CD4-positive, alpha-beta memory T cell (primary cell): ENCODE results near the gene ACTL7B. TPM values are rescaled to one million over a fixed set of nuclear protein-coding genes. Genes with fewer than 3 reads are reported as not detected.
A peak's percentile ranks its signal among the peaks of the same experiment; 100 is the strongest.

Source experiments
- CTCF ChIA-PET: fragments of 350-600 bp; sonication (Branson Sonifier 250); formaldehyde crosslinking; loops from one replicate; lab custom pipeline; 2021; ENCODE audit warnings: inconsistent platforms; ENCODE audit not compliant: partially characterized antibody; lab: Charles Lee
- POLR2A ChIA-PET: fragments of 350-600 bp; sonication (Branson Sonifier 250); formaldehyde crosslinking; loops from one replicate; lab custom pipeline; 2021; ENCODE audit not compliant: partially characterized antibody; lab: Charles Lee
- DNase-seq, 5 donors: peaks; one replicate each; pipeline versions ENCODE4 v3.0.0 to v3.0.0-alpha.2; 2020 to 2022; ENCODE audit warnings: mixed read lengths in 1 of 5
- H3K27ac ChIP-seq: one replicate; pipeline ENCODE4 v1.7.0; 2013; ENCODE audit warnings: low read depth, low read length
- H3K27me3 ChIP-seq: 2 replicates; pipeline ENCODE4 v1.7.0; 2013; ENCODE audit warnings: mild to moderate bottlenecking, low read length, moderate library complexity; ENCODE audit not compliant: insufficient read depth
- H3K36me3 ChIP-seq: 2 replicates; pipeline ENCODE4 v1.7.0; 2013; ENCODE audit warnings: mild to moderate bottlenecking, low read length, moderate library complexity; ENCODE audit not compliant: insufficient read depth
- H3K4me1 ChIP-seq: 2 replicates; pipeline ENCODE4 v1.7.0; 2013; ENCODE audit warnings: mild to moderate bottlenecking, low read length, moderate library complexity; ENCODE audit not compliant: insufficient read depth
- H3K4me3 ChIP-seq, 2 donors: one replicate each; pipeline ENCODE4 v1.7.0; 2013; ENCODE audit warnings: low read length in 2 of 2, mild to moderate bottlenecking in 1 of 2
- H3K9me3 ChIP-seq, 2 donors: one replicate each; pipeline ENCODE4 v1.7.0; 2013; ENCODE audit warnings: low read length in 2 of 2, control low read depth in 1 of 2; ENCODE audit not compliant: control insufficient read depth in 1 of 2
- H3K27ac Mint-ChIP-seq, 7 donors: one replicate each; pipeline ENCODE4 v1.8.0; 2020 to 2021; ENCODE audit warnings: mixed read lengths in 7 of 7, mild to moderate bottlenecking in 6 of 7, inconsistent platforms in 3 of 7, moderate library complexity in 3 of 7
- H3K27me3 Mint-ChIP-seq, 2 donors: one replicate each; pipeline ENCODE4 v1.8.0; 2020 to 2021; ENCODE audit warnings: mixed read lengths in 2 of 2
- H3K36me3 Mint-ChIP-seq, 2 donors: one replicate each; pipeline ENCODE4 v1.8.0; 2020 to 2021; ENCODE audit warnings: mixed read lengths in 2 of 2, inconsistent platforms in 1 of 2, mild to moderate bottlenecking in 1 of 2
- H3K4me1 Mint-ChIP-seq, 4 donors: one replicate each; pipeline ENCODE4 v1.8.0; 2020 to 2021; ENCODE audit warnings: mixed read lengths in 4 of 4, mild to moderate bottlenecking in 1 of 4
- H3K4me3 Mint-ChIP-seq, 8 donors: one replicate each; pipeline ENCODE4 v1.8.0; 2020 to 2021; ENCODE audit warnings: mixed read lengths in 8 of 8, mild to moderate bottlenecking in 7 of 8, moderate library complexity in 6 of 8, inconsistent platforms in 3 of 8
- H3K9me3 Mint-ChIP-seq, 8 donors: one replicate each; pipeline ENCODE4 v1.8.0; 2020 to 2021; ENCODE audit warnings: mixed read lengths in 8 of 8, mild to moderate bottlenecking in 5 of 8, inconsistent platforms in 3 of 8, moderate library complexity in 1 of 8
- intact Hi-C: fragments of 100-400 bp; cut with micrococcal nuclease; formaldehyde crosslinking; loops from one replicate; pipeline ENCODE4 v1.15.1; 2023
- polyA plus RNA-seq, 2 donors: library from polyadenylated mRNA; unstranded; fragments of 300-500 nt; fragmentation: Illumina TruSeq; gene quantifications; one replicate each; pipeline ENCODE4 v1.2.3, GENCODE V29; 2021
- total RNA-seq, 2 experiments: library from RNA; stranded (reverse); gene quantifications; one replicate each; pipeline ENCODE4 v1.2.3, GENCODE V29; 2021

ACTL7B gene
- total and polyA plus RNA-seq, 4 experiments from 2014 or later: 0.15 TPM; not detected in 3

GRCh38 chr9:108861997-108862396, 6.2 kb upstream of the ACTL7B start, which contains the start of gene ACTL7A:
Gene ACTL7A, plus strand, starts transcription at chr9:108862266. Its CDS starts 57 bp downstream, at chr9:108862323.
- Histone ChIP-seq H3K4me1 (no peaks in the 10 kb centered on the region), H3K4me3 (no peak within 1 kb of the TSS), H3K27me3 (no peaks in the 10 kb centered on the region), H3K27ac (no peak within 1 kb of the TSS), H3K9me3 (no peaks in the 10 kb centered on the region), H3K36me3 (no peaks in the 10 kb centered on the region)
- Mint-ChIP-seq H3K27me3 (no peaks in the 10 kb centered on the region), H3K4me3 (no peak within 1 kb of the TSS), H3K4me1 (no peaks in the 10 kb centered on the region), H3K36me3 (peaks cover 0 to under 1% of the 10 kb centered on the region in 2 donors), H3K27ac (peak within 1 kb of the TSS in 1 of 7 donors; percentile 37), H3K9me3 (peaks cover 0 to 4% (median 0%) of the 10 kb centered on the region in 8 donors)
- CTCF ChIA-PET: no interaction called here
- POLR2A ChIA-PET: no interaction called here
- intact Hi-C loops: no loop called here
- no peak for DNase-seq

GRCh38 chr9:108861464-108861863, 5.7 kb upstream of the ACTL7B start:
- intact Hi-C loops: no loop called here
- ChIA-PET POLR2A (no interaction called here), CTCF (no interaction called here)
- no peak for DNase-seq
- Histone ChIP-seq H3K4me1 (no peaks in the 10 kb centered on the region), H3K4me3 (no peak overlapping the region), H3K36me3 (no peaks in the 10 kb centered on the region), H3K27me3 (no peaks in the 10 kb centered on the region), H3K27ac (no peak overlapping the region), H3K9me3 (no peaks in the 10 kb centered on the region)
- H3K27ac Mint-ChIP-seq: peak overlapping the region in 1 of 7 donors; percentile 37
- peaks cover 0 to 4% (median 0%) of the 10 kb centered on the region in 8 donors for H3K9me3 Mint-ChIP-seq
- H3K4me1 Mint-ChIP-seq: no peaks in the 10 kb centered on the region
- H3K36me3 Mint-ChIP-seq: no peaks in the 10 kb centered on the region
- no peak overlapping the region for H3K4me3 Mint-ChIP-seq
- H3K27me3 Mint-ChIP-seq: peaks cover 0 to 1% of the 10 kb centered on the region in 2 donors

- Histone ChIP-seq H3K4me1 (no peaks in the 10 kb centered on the region), H3K27ac (no peak overlapping the region), H3K27me3 (no peaks in the 10 kb centered on the region), H3K4me3 (no peak overlapping the region), H3K36me3 (no peaks in the 10 kb centered on the region), H3K9me3 (no peaks in the 10 kb centered on the region)
- POLR2A ChIA-PET: no interaction called here
- no peaks in the 10 kb centered on the region for H3K4me1 Mint-ChIP-seq
- no peak overlapping the region for H3K27ac Mint-ChIP-seq
- DNase-seq: no peak
- CTCF ChIA-PET: no interaction called here
- H3K36me3 Mint-ChIP-seq: no peaks in the 10 kb centered on the region
- intact Hi-C loops: no loop called here
- H3K4me3 Mint-ChIP-seq: no peak overlapping the region
- H3K27me3 Mint-ChIP-seq: peaks cover 0 to 1% of the 10 kb centered on the region in 2 donors
- H3K9me3 Mint-ChIP-seq: peaks cover 0 to 4% (median 0%) of the 10 kb centered on the region in 8 donors
Observed at GRCh38 chr9:108860764-108861163, 5.0 kb upstream of the ACTL7B start.

GRCh38 chr9:108860354-108860753, 4.6 kb upstream of the ACTL7B start:
- Mint-ChIP-seq H3K27me3 (peaks cover 0 to 1% of the 10 kb centered on the region in 2 donors), H3K36me3 (no peaks in the 10 kb centered on the region), H3K27ac (no peak overlapping the region), H3K9me3 (peaks cover 0 to 4% (median 0%) of the 10 kb centered on the region in 8 donors), H3K4me1 (no peaks in the 10 kb centered on the region), H3K4me3 (no peak overlapping the region)
- H3K27ac ChIP-seq: no peak overlapping the region
- CTCF ChIA-PET: no interaction called here
- H3K4me1 ChIP-seq: no peaks in the 10 kb centered on the region
- H3K4me3 ChIP-seq: no peak overlapping the region
- POLR2A ChIA-PET: no interaction called here
- DNase-seq: no peak
- no peaks in the 10 kb centered on the region for H3K36me3 ChIP-seq
- H3K9me3 ChIP-seq: no peaks in the 10 kb centered on the region
- H3K27me3 ChIP-seq: no peaks in the 10 kb centered on the region
- intact Hi-C loops: no loop called here

GRCh38 chr9:108859459-108860114, 3.8 kb upstream of the ACTL7B start:
- Histone ChIP-seq H3K27ac (no peak overlapping the region), H3K4me1 (no peaks in the 10 kb centered on the region), H3K27me3 (no peaks in the 10 kb centered on the region), H3K4me3 (no peak overlapping the region), H3K36me3 (no peaks in the 10 kb centered on the region), H3K9me3 (no peaks in the 10 kb centered on the region)
- intact Hi-C loops: no loop called here
- no peaks in the 10 kb centered on the region for H3K36me3 Mint-ChIP-seq
- no peak for DNase-seq
- ChIA-PET POLR2A (no interaction called here), CTCF (no interaction called here)
- no peaks in the 10 kb centered on the region for H3K4me1 Mint-ChIP-seq
- H3K9me3 Mint-ChIP-seq: peaks cover 0 to 4% (median 0%) of the 10 kb centered on the region in 8 donors
- H3K4me3 Mint-ChIP-seq: no peak overlapping the region
- H3K27ac Mint-ChIP-seq: no peak overlapping the region
- peaks cover 0 to 1% of the 10 kb centered on the region in 2 donors for H3K27me3 Mint-ChIP-seq

GRCh38 chr9:108857572-108857971, 1.8 kb upstream of the ACTL7B start:
- intact Hi-C loops: no loop called here
- Histone ChIP-seq H3K27me3 (no peaks in the 10 kb centered on the region), H3K4me3 (no peak overlapping the region), H3K36me3 (no peaks in the 10 kb centered on the region), H3K4me1 (no peaks in the 10 kb centered on the region), H3K9me3 (no peaks in the 10 kb centered on the region), H3K27ac (no peak overlapping the region)
- Mint-ChIP-seq H3K9me3 (peaks cover 0 to 4% (median 0%) of the 10 kb centered on the region in 8 donors), H3K36me3 (no peaks in the 10 kb centered on the region), H3K4me1 (no peaks in the 10 kb centered on the region), H3K4me3 (no peak overlapping the region), H3K27me3 (peaks cover 0 to 1% of the 10 kb centered on the region in 2 donors), H3K27ac (no peak overlapping the region)
- no peak for DNase-seq
- CTCF ChIA-PET: interaction anchor here (1.4 kb wide), 1 partner anchor 103 kb away, joined by 3 read pairs; no protein-coding TSS in a partner anchor
- POLR2A ChIA-PET: no interaction called here

- H3K4me3 ChIP-seq: no peak overlapping the region
- H3K27me3 ChIP-seq: no peaks in the 10 kb centered on the region
- intact Hi-C loops: no loop called here
- H3K36me3 ChIP-seq: no peaks in the 10 kb centered on the region
- DNase-seq: no peak
- Mint-ChIP-seq H3K4me3 (no peak overlapping the region), H3K9me3 (peaks cover 0 to 2% (median 0%) of the 10 kb centered on the region in 8 donors), H3K36me3 (no peaks in the 10 kb centered on the region), H3K4me1 (no peaks in the 10 kb centered on the region), H3K27me3 (peaks cover 0 to 1% of the 10 kb centered on the region in 2 donors), H3K27ac (no peak overlapping the region)
- H3K9me3 ChIP-seq: no peaks in the 10 kb centered on the region
- ChIA-PET POLR2A (no interaction called here), CTCF (no interaction called here)
- no peaks in the 10 kb centered on the region for H3K4me1 ChIP-seq
- no peak overlapping the region for H3K27ac ChIP-seq
Observed at GRCh38 chr9:108855529-108855886, 278 bp downstream of the ACTL7B start.
